Vagina (tissue), 2 donors: ENCODE results near the gene GDA.

Source experiments
- CTCF ChIP-seq, 3 experiments: fragments of 450-650 bp in 2 of 3; fragments of 200-600 bp in 1 of 3; sonication (generic) in 1 of 3; IDR thresholded peaks; one replicate each; pipeline ENCODE4 v1.5.1; 2017 to 2019; ENCODE audit warnings: antibody characterized with exemption in 3 of 3, mild to moderate bottlenecking in 2 of 3, moderate library complexity in 2 of 3
- POLR2A ChIP-seq, 2 donors: fragments of 450-650 bp; IDR thresholded peaks; one replicate each; pipeline ENCODE4 v1.6.1; 2017; ENCODE audit warnings: antibody characterized with exemption in 2 of 2, mild to moderate bottlenecking in 2 of 2, moderate library complexity in 2 of 2
- POLR2AphosphoS5 ChIP-seq, 2 donors: sonication (generic); formaldehyde crosslinking; IDR thresholded peaks; one replicate each; pipeline ENCODE4 v1.9.0; 2017; ENCODE audit warnings: antibody characterized with exemption in 2 of 2, mild to moderate bottlenecking in 2 of 2, low read depth in 1 of 2; ENCODE audit not compliant: insufficient read depth in 1 of 2

DNA sequence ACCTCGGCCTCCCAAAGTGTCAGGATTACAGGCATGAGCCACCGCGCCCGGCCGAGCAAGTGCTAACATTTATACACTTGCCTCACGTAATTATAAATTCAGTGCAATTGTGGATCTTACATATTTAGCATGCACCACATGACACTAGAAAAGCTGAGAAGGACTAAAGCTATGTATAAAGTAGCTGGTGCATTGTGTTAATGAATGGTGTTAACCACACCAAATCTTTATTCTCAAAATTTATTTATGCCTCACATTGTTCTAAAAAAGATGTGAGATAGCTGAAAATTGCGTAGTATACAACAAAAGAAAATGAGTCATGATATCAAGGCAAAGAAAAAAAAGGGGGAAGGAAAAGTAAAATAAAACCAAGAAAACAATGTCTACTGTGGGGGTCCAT, 54.8 kb downstream of the GDA start:
- TF ChIP-seq CTCF (IDR thresholded peaks at IDR 0.05) (no peak), POLR2AphosphoS5 (IDR thresholded peaks at IDR 0.05; ENCODE audit: insufficient read depth in 1 of 2, low read depth in 1 of 2) (no peak), POLR2A (IDR thresholded peaks at IDR 0.05) (no peak)
